ENCODE data around the gene GMPS. TPM values are rescaled to one million over a fixed set of nuclear protein-coding genes. Genes with fewer than 3 reads are reported as not detected.

GMPS gene
- total RNA-seq, 6 donors from 2014 or later, result 9.4 to 38.0 (median 28.5) TPM

GRCh38 chr3:155981669-155982068 lies 111.2 kb downstream of the GMPS start:
- TF ChIP-seq POLR2AphosphoS5 (IDR thresholded peaks at IDR 0.05) (no peak), POLR2A (IDR thresholded peaks at IDR 0.05) (no peak), CTCF (IDR thresholded peaks at IDR 0.05) (no peak), EP300 (IDR thresholded peaks at IDR 0.05) (no peak)
- WGBS, 2 donors, result 61 to 69% methylated on average over 3 of the region's 3 CpGs
- no peaks in the 10 kb centered on the region for H3K36me3 ChIP-seq
- H3K4me3 ChIP-seq, result no peak overlapping the region
- H3K9me3 ChIP-seq, result no peaks in the 10 kb centered on the region
- H3K27me3 ChIP-seq, result no peaks in the 10 kb centered on the region
- no peak overlapping the region for H3K27ac ChIP-seq
- ATAC-seq (ENCODE audit: low FRiP score in 2 of 2) (no peak), DNase-seq (no peak)
- H3K4me1 ChIP-seq, result no peaks in the 10 kb centered on the region

DNA sequence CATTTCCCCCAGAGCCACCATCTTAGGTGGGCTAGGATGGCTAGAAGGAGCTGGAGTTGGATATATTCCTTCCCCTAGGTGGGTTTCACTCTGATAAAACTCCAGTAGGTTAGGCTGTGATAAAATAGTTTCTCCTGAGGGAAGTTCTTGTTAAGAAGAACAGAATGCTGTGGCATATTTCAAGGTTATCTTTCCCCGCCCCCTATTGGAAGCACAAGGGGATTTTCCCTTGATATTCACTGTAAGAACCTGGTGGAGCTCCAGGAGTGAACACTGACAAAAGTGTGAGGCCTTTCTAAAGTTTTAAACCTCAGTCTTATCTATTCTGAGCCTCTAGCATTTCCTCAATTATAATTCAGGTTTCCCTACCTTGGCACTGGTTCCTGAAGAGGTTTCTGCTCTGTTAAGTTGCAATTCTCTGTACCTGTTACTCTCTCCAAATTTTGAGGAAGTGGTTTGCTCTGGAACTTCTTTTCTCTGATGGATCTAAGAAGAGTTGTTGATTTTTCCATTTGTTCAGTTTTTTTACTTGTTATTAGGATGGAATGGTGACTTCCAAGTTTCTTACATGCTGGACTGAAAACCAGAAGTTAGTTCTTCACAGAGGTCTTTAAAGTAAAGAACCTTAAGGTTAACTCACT lies 113.5 kb downstream of the GMPS start:
- Histone ChIP-seq H3K36me3 (no peaks in the 10 kb centered on the region), H3K9me3 (no peaks in the 10 kb centered on the region), H3K27me3 (no peaks in the 10 kb centered on the region), H3K4me1 (no peaks in the 10 kb centered on the region), H3K27ac (no peak overlapping the region), H3K4me3 (no peak overlapping the region)
- WGBS, 2 donors, result 93 to 95% methylated on average over 1 of the region's 1 CpG
- TF ChIP-seq POLR2A (IDR thresholded peaks at IDR 0.05), result no peak
- no peak for TF ChIP-seq EP300 (IDR thresholded peaks at IDR 0.05)
- TF ChIP-seq POLR2AphosphoS5 (IDR thresholded peaks at IDR 0.05), result no peak
- TF ChIP-seq CTCF (IDR thresholded peaks at IDR 0.05), result no peak
- ATAC-seq (ENCODE audit: low FRiP score in 2 of 2) (no peak), DNase-seq (no peak)

GRCh38 chr3:155984791-155985417 lies 114.5 kb downstream of the GMPS start:
- H3K27ac ChIP-seq, result no peak overlapping the region
- WGBS, 2 donors, result 88 to 91% methylated on average over 6 of the region's 6 CpGs
- TF ChIP-seq POLR2A (IDR thresholded peaks at IDR 0.05) (no peak), POLR2AphosphoS5 (IDR thresholded peaks at IDR 0.05) (no peak), CTCF (IDR thresholded peaks at IDR 0.05) (no peak), EP300 (IDR thresholded peaks at IDR 0.05) (no peak)
- no peaks in the 10 kb centered on the region for H3K36me3 ChIP-seq
- DNase-seq (no peak), ATAC-seq (ENCODE audit: low FRiP score in 2 of 2) (no peak)
- H3K9me3 ChIP-seq, result no peaks in the 10 kb centered on the region
- no peak overlapping the region for H3K4me3 ChIP-seq
- H3K27me3 ChIP-seq, result no peaks in the 10 kb centered on the region
- H3K4me1 ChIP-seq, result no peaks in the 10 kb centered on the region

- no peaks in the 10 kb centered on the region for H3K36me3 ChIP-seq
- H3K27ac ChIP-seq, result no peak overlapping the region
- TF ChIP-seq EP300 (IDR thresholded peaks at IDR 0.05), result no peak
- H3K4me3 ChIP-seq, result no peak overlapping the region
- no peaks in the 10 kb centered on the region for H3K4me1 ChIP-seq
- H3K27me3 ChIP-seq, result no peaks in the 10 kb centered on the region
- no peaks in the 10 kb centered on the region for H3K9me3 ChIP-seq
- DNase-seq (no peak), ATAC-seq (ENCODE audit: low FRiP score in 2 of 2) (no peak)
Observed at GRCh38 chr3:155989536-155989935, 119.1 kb downstream of the GMPS start.

DNA sequence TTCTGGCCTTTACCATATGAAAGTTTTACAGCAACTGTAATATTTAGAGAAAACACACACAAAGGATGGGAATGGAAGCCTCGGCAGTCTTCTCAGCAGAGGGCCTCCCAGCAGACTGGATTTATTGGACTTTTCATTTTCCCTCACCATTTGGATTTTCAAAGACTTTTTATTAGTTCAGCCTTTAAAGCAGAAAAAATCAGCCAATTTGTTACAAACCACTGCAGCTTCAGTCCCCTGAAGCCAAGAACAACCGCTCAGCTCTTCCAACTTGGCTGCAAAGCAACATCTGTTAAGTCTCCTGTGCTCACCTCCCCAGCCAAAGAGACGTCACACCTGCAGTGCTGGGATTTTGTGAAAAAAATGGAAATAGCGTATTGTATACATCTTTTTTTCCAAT lies 120.8 kb downstream of the GMPS start:
- ATAC-seq (ENCODE audit: low FRiP score in 2 of 2) (no peak), DNase-seq (no peak)
- no peaks in the 10 kb centered on the region for H3K4me1 ChIP-seq
- H3K36me3 ChIP-seq, result no peaks in the 10 kb centered on the region
- no peaks in the 10 kb centered on the region for H3K9me3 ChIP-seq
- no peaks in the 10 kb centered on the region for H3K27me3 ChIP-seq
- H3K27ac ChIP-seq, result no peak overlapping the region
- TF ChIP-seq CTCF (IDR thresholded peaks at IDR 0.05) (no peak), POLR2AphosphoS5 (IDR thresholded peaks at IDR 0.05) (no peak), POLR2A (IDR thresholded peaks at IDR 0.05) (no peak), EP300 (IDR thresholded peaks at IDR 0.05) (no peak)
- no peak overlapping the region for H3K4me3 ChIP-seq
- 52 to 81% methylated on average over 4 of the region's 4 CpGs for WGBS, 2 donors
